Skeletal muscle cell (primary cell): ENCODE measurements around the gene SMC6.

Experiments used
- DNase-seq: peaks from one replicate; pipeline ENCODE4 v3.0.0-alpha.2; 2010; ENCODE audit warnings: low read depth
- H3K4me3 ChIP-seq: 2 replicates; pipeline ENCODE4 v1.5.1; 2011; ENCODE audit warnings: low read depth, mild to moderate bottlenecking, control low read depth, low read length, moderate library complexity

Gene SMC6

GRCh38 chr2:17771956-17772355 lies 18.3 kb upstream of the SMC6 start:
- H3K4me3 ChIP-seq, result no peak overlapping the region
- DNase-seq, result no peak

- H3K4me3 ChIP-seq, result no peak overlapping the region
- DNase-seq, result no peak
Measured at GRCh38 chr2:17768894-17769293, 15.3 kb upstream of the SMC6 start.

- DNase-seq, result no peak
- no peak overlapping the region for H3K4me3 ChIP-seq
Measured at GRCh38 chr2:17765398-17765797, 11.8 kb upstream of the SMC6 start.

GRCh38 chr2:17763641-17764333 lies 10.2 kb upstream of the SMC6 start:
- H3K4me3 ChIP-seq, result no peak overlapping the region
- DNase-seq, result no peak

- no peak for DNase-seq
- no peak overlapping the region for H3K4me3 ChIP-seq
Measured at GRCh38 chr2:17762451-17762850, 8.8 kb upstream of the SMC6 start.

DNA sequence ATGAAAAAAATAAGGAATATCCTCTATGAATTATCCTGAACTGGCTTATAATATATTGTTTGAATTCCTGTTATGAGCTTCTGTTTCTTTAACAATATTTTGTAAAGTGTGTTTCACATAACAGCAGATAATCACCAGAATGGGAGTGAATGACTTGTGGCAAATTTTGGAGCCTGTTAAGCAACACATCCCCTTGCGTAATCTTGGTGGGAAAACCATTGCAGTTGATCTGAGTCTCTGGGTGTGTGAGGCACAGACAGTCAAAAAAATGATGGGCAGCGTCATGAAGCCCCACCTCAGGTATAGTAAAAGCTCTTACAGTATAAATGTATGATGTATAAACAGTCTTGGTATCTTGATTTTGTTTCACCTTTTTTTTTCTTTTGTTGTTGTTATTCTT lies 6.2 kb upstream of the SMC6 start:
- H3K4me3 ChIP-seq, result no peak overlapping the region
- no peak for DNase-seq

DNA sequence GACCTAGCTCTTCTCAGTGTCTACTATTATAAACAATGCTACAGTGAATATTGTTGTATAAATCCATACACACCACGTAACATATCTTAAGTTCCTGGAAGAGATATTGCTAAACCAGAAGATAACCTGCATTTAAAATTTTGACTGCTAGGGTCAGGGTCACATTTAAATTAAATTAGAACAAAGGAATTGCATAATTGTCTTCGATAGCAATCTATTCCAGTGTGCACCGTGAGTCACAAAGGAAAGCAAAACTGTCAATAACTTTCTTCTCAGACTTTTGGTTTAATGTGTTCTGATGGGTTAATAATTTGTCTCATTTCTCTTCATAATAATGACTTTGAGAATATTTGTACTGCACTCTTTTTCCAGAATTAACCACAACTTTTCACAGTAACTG lies 4.5 kb upstream of the SMC6 start:
- H3K4me3 ChIP-seq, result no peak overlapping the region
- no peak for DNase-seq

DNA sequence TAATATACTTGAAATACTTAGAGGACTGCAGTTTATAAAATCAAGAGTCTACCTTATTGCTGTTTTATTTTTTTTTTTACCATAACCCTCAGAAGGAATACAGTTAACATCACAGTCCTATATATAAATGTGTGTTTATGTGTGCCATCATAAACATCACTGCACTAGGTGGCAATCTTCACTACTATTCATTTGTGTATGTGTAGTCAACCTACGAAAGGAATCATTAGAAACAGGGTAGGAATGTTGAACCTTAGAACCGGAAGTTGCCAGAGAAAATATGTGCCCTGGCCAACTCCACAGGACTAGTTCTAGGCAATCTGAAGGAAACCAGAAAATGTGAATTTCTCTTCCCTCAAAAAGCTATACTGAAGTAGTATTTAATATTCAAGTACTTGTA lies 3.7 kb upstream of the SMC6 start:
- H3K4me3 ChIP-seq, result no peak overlapping the region
- no peak for DNase-seq

DNA sequence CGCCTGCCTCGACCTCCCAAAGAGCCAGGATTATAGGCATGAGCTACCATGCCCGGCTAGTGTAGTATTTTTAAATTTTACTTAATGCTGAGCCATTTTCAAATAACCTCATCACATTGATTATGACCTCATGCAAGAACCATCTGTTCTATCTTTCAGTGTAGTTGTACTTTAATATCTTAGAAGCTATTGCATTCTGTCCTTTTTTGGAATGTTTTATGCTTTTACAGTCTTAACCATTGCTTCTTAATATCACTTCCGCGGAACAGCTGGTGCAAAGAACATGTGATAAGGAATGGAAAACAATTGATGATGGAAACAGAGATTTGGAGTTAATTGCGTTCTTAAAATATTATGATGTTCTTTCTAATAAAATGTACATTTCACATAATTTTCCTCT lies 3.1 kb upstream of the SMC6 start:
- H3K4me3 ChIP-seq, result no peak overlapping the region
- DNase-seq, result no peak

- peak overlapping the region; percentile 94 for H3K4me3 ChIP-seq
- DNase-seq, result no peak
Measured at GRCh38 chr2:17754773-17755425, 1.3 kb upstream of the SMC6 start.

- DNase-seq, result no peak
- H3K4me3 ChIP-seq, result peak overlapping the region; percentile 94
Measured at GRCh38 chr2:17752892-17753802, 463 bp downstream of the SMC6 start.

DNA sequence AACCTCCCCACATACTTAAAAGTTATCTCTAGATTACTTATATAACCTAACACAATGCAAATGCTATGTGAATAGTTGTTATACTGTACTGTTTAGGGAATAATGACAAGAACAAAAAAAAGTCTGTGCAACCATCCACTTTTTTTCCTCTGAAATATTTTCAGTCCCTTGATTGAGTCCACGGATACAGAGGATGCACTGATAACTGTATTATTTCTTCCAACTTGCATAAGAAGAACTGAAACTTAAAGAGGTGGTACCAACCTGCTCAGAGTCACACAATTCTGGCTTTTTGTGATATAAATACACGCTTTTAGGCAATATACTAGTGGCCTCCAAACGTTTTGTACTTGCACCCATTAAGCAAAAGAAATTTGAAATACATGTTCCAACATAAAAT lies 1.4 kb downstream of the SMC6 start:
- H3K4me3 ChIP-seq, result peak overlapping the region; percentile 94
- DNase-seq, result no peak

DNA sequence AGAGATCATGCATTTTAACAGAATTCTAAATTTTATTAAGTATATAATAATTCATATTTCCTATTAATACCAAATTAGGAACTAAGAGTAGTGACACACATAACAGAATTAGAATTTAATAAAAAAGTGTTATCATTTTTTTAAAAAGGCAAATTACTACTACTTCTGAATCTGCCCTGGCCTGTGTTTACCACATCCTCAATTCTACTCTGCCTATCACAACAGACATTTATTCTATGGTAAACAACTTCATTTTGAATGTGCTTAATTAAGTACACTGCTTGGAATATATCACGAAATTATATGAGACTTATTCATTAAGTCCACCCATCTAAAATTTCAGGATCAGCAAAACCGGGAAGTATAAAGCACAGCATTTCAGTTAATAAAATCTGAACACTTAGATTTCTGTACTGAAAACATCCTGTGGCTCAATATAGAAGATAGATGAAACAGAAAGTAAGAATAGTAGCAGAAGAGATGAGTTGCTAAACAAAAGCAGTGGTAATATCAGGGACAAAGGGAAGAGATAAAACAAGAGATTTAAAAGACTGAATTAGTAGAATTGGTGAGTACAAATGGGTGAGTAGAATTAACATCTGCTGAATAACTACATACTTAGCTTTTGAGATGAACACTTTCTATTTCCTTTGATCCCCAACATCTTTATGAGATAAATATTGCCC lies 3.7 kb downstream of the SMC6 start:
- no peak for DNase-seq
- no peak overlapping the region for H3K4me3 ChIP-seq

DNA sequence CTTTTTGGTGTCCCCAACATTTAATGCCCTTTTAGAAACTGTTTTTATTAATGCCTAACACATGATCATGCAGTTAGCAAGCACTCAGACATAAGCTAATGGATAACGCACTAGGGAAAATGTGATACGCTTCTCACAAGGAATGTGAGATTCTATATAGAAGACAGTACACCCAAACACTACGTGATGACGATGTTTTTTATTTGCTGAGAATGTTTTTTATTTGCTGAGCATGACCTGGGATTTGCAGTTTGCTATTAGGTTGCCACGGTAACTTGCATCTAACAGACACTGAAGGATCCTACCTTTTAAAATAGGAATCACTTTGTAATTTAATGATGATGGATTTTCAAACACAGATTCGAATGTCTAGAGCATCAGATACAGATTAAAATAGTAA lies 4.9 kb downstream of the SMC6 start:
- DNase-seq, result no peak
- H3K4me3 ChIP-seq, result no peak overlapping the region

DNA sequence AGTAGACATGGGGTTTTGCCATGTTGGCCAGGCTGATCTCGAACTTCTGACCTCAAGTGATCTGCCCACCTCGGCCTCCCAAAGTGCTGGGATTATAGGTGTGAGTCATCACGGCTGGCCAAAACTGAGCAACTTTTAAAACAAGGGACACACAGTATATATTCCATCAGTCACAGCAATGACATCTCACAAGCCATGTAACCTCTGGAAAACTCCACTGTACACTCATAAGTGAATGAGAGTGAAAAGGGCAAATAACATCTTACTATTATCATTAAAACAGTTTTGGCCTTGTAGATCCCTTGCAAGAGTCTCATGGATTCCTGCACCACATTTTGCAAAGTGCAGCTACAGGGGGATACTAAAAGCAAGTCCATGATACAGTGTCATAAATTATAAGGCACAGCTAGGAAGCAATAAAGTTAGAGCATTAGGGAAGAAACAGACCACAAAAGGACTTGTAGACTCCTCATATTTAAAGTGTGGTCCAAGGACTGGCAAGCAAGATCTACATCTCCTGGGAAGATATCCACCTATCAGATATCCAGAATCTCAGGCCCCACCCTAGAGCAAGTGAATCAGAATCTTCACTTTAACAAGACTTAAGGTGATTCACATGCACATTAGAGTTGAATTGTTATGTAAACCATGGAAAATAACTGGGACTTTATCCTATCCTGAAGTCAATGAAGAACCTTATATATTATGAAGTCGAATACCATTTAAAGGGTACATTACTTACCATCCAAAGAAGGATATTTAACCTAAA lies 5.7 kb downstream of the SMC6 start:
- H3K4me3 ChIP-seq, result no peak overlapping the region
- no peak for DNase-seq

DNA sequence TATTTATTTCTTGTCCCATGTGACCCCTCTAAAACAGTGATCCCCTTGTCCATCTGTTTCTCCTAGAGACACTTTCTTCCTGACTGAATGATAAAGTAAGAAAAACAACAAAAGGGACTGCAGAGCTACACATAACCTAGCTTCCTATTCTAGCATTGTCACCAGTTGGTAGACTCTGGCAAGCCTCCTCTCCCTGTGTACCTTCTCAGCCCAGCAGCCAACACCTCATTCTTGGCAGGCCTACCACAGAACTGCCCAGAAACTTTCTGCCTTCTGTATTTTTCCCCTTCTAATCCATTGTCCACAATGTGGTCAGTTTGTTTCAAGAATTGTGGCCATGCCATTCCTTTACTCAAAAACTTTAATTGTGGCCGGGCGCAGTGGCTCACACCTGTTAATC lies 13.4 kb downstream of the SMC6 start:
- no peak overlapping the region for H3K4me3 ChIP-seq
- no peak for DNase-seq

DNA sequence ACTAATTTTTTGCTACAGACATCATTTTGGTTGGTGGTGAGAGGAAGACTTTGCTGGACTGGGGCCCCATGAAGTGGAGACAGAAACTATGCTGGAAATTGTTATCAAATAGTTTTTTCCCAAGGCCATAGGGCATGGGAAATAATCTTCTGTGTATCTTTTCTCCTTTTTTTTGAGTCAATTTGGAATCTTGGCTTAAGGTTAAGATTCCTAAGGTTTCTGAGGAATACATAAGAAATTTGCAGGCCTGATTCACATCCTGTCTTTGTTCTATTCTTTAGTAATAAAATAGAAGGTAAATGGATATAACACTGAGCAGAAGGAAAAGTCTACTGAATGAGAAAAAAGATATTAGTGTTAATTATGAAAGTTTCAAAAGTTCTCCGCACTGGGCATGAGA lies 16.6 kb downstream of the SMC6 start:
- H3K4me3 ChIP-seq, result no peak overlapping the region
- no peak for DNase-seq

DNA sequence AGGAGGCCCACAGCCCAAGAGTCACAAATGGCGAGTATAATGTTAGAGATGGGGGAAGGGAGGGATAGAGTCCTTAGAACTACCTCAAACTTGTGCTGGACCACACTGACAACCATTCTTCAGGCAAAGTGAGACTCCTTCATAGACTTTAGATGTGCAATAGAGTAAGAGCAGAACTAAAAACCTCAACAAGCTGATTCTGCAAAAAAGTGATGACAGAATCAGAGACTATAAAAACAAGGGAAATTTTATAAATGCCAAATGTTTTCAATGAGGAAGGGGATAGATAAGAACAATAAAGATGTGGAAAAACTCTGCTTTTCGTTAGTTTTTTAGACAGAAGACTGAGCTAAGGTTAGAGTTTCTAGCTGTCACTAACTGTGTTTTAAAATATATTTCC lies 17.7 kb downstream of the SMC6 start:
- DNase-seq, result no peak
- H3K4me3 ChIP-seq, result no peak overlapping the region

- no peak for DNase-seq
- H3K4me3 ChIP-seq, result no peak overlapping the region
Measured at GRCh38 chr2:17733599-17733998, 20.0 kb downstream of the SMC6 start.
